Large intestine (tissue), 3 donors: Measurements from ENCODE around the gene LORICRIN. TPM values are rescaled to one million over a fixed set of nuclear protein-coding genes. Genes with fewer than 3 reads are reported as not detected.

Source experiments
- DNase-seq, 2 donors: peaks; one replicate each; pipeline versions ENCODE4 v3.0.0 to v3.0.0-alpha.2; 2013
- H3K27ac ChIP-seq: one replicate; pipeline ENCODE4 v1.5.1; 2013; ENCODE audit warnings: low read length
- H3K27me3 ChIP-seq: 2 replicates; pipeline ENCODE4 v1.6.1; 2013; ENCODE audit warnings: low read length; ENCODE audit not compliant: control insufficient read depth, insufficient read depth
- H3K36me3 ChIP-seq: 2 replicates; pipeline ENCODE4 v1.6.1; 2013; ENCODE audit warnings: low read length; ENCODE audit not compliant: control insufficient read depth, insufficient read depth
- H3K4me1 ChIP-seq: one replicate; pipeline ENCODE4 v1.6.1; 2013; ENCODE audit warnings: low read length; ENCODE audit not compliant: control insufficient read depth, insufficient read depth
- H3K4me3 ChIP-seq: one replicate; pipeline ENCODE4 v1.5.1; 2013; ENCODE audit warnings: low read length
- H3K9me3 ChIP-seq: one replicate; pipeline ENCODE4 v1.6.1; 2013; ENCODE audit warnings: mild to moderate bottlenecking, low read depth, low read length, moderate library complexity; ENCODE audit not compliant: control insufficient read depth
- WGBS: methylation state at CpG from one replicate; pipeline ENCODE4 v1.1.5; 2013; ENCODE audit warnings: low lambda C conversion rate; ENCODE audit not compliant: insufficient coverage; 5-methylcytosine and 5-hydroxymethylcytosine counted together
- polyA plus RNA-seq: library from polyadenylated mRNA; unstranded; fragments of 120-200 nt; gene quantifications from one replicate; pipeline ENCODE4 v1.2.1, GENCODE V29; 2013

The LORICRIN gene
- polyA plus RNA-seq, 1 donor = not detected

DNA sequence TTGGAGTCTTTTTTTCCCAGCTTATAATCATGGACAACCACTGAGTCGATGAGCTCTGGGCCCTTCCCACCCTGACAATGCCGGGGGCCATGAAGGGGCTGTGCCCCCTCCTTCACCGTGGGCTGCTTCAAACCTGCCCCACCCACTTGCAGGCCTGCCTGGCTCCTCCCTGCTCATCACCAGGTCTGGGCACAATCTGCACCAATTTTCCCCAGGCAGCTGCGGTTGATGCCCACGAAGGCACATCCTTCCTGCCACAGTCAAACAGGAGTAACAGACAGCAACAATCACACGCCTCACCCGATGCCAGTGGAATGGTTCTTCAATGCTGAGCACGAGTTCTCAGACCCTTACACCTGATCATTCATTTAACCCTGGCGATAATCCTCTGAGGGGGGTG, 34.4 kb downstream of the LORICRIN start:
- H3K4me1 ChIP-seq = no peaks in the 10 kb centered on the region
- H3K4me3 ChIP-seq = no peak overlapping the region
- H3K36me3 ChIP-seq = no peaks in the 10 kb centered on the region
- no CpG with 5 or more reads among the region's 9 CpGs for WGBS
- H3K27me3 ChIP-seq = peaks cover 21% of the 10 kb centered on the region
- no peak overlapping the region for H3K27ac ChIP-seq
- no peak for DNase-seq
- no peaks in the 10 kb centered on the region for H3K9me3 ChIP-seq

DNA sequence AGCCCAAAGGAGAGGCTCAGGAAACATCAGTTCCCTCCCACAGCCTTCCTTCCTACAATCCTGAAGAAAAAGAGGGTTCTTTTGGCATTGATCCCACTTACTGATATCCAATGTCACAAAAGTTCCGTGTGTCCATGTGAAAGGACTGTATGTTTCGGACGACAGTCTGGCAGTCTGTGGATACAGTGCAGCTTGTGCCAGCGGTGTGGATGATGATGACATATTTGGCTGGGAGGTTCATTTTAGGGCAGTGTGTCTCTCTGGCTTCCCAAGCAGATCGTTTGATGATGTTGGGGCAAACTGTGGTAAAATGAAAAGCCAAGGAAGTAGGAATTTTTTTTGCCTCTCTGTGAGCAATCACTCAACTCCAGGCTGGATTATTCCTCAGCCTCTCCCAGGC, 42.8 kb downstream of the LORICRIN start:
- Histone ChIP-seq H3K36me3 (no peaks in the 10 kb centered on the region), H3K27me3 (peaks cover 14% of the 10 kb centered on the region), H3K27ac (no peak overlapping the region), H3K4me3 (no peak overlapping the region), H3K9me3 (no peaks in the 10 kb centered on the region), H3K4me1 (no peaks in the 10 kb centered on the region)
- 40% methylated on average over 1 of the region's 5 CpGs for WGBS
- no peak for DNase-seq

- H3K4me3 ChIP-seq = no peak overlapping the region
- no peaks in the 10 kb centered on the region for H3K9me3 ChIP-seq
- H3K4me1 ChIP-seq = no peaks in the 10 kb centered on the region
- H3K27ac ChIP-seq = no peak overlapping the region
- no CpG with 5 or more reads among the region's 6 CpGs for WGBS
- H3K36me3 ChIP-seq = no peaks in the 10 kb centered on the region
- no peak for DNase-seq
- H3K27me3 ChIP-seq = peaks cover 12% of the 10 kb centered on the region
These were observed 46.2 kb downstream of the LORICRIN start for GRCh38 chr1:153305682-153306081.

- no peak overlapping the region for H3K4me3 ChIP-seq
- peaks cover 12% of the 10 kb centered on the region for H3K27me3 ChIP-seq
- H3K9me3 ChIP-seq = no peaks in the 10 kb centered on the region
- no peak for DNase-seq
- 80% methylated on average over 1 of the region's 22 CpGs for WGBS
- no peaks in the 10 kb centered on the region for H3K4me1 ChIP-seq
- H3K36me3 ChIP-seq = no peaks in the 10 kb centered on the region
- no peak overlapping the region for H3K27ac ChIP-seq
These were observed 47.1 kb downstream of the LORICRIN start for GRCh38 chr1:153306303-153307220.

- H3K27me3 ChIP-seq = peaks cover 12% of the 10 kb centered on the region
- H3K27ac ChIP-seq = no peak overlapping the region
- H3K9me3 ChIP-seq = no peaks in the 10 kb centered on the region
- H3K4me1 ChIP-seq = no peaks in the 10 kb centered on the region
- no peak overlapping the region for H3K4me3 ChIP-seq
- no CpG with 5 or more reads among the region's 10 CpGs for WGBS
- H3K36me3 ChIP-seq = no peaks in the 10 kb centered on the region
- DNase-seq = no peak
These were observed 47.7 kb downstream of the LORICRIN start for GRCh38 chr1:153307221-153307600.

DNA sequence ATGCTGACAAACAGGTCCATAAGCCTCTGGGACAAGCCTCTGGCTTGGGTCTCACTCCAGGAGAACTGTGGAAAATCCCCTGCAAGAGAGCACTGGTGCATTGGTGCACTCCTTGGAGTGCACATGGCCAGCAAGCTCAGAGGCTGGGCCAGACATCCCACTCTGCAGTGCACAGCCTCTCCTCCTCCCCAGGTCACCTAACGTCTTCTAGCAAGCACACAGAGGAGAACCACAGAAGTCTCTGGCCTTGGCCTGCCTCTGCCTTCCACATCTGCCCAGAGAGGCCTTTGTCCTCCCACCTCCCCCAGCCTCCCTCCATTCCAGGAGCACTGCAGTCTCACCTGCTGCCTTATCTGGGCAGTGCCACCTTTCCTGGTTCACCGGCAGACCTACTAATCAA, 49.1 kb downstream of the LORICRIN start:
- no peak for DNase-seq
- no CpG with 5 or more reads among the region's 2 CpGs for WGBS

GRCh38 chr1:153309441-153309840, 50.0 kb downstream of the LORICRIN start:
- no CpG with 5 or more reads among the region's 2 CpGs for WGBS
- no peaks in the 10 kb centered on the region for H3K4me1 ChIP-seq
- H3K36me3 ChIP-seq = no peaks in the 10 kb centered on the region
- H3K27ac ChIP-seq = no peak overlapping the region
- no peak for DNase-seq
- no peaks in the 10 kb centered on the region for H3K9me3 ChIP-seq
- peaks cover 5% of the 10 kb centered on the region for H3K27me3 ChIP-seq
- no peak overlapping the region for H3K4me3 ChIP-seq

More for the DNA sequence above, 49.1 kb downstream of the LORICRIN start:
- Histone ChIP-seq H3K27ac (no peak overlapping the region), H3K4me1 (no peaks in the 10 kb centered on the region), H3K9me3 (no peaks in the 10 kb centered on the region), H3K4me3 (no peak overlapping the region), H3K36me3 (no peaks in the 10 kb centered on the region), H3K27me3 (peaks cover 12% of the 10 kb centered on the region)

- Histone ChIP-seq H3K4me3 (no peak overlapping the region), H3K27ac (no peak overlapping the region), H3K27me3 (peaks cover 3% of the 10 kb centered on the region), H3K36me3 (no peaks in the 10 kb centered on the region), H3K9me3 (no peaks in the 10 kb centered on the region), H3K4me1 (no peaks in the 10 kb centered on the region)
- no CpG with 5 or more reads among the region's 7 CpGs for WGBS
- DNase-seq = no peak
These were observed 51.0 kb downstream of the LORICRIN start for GRCh38 chr1:153310526-153310925.

Other genes starting within 250 kb of the LORICRIN start
- gene SPRR1B, start 228.5 kb upstream of the LORICRIN start, polyA plus RNA-seq = not detected
- gene SPRR2D, start 218.6 kb upstream of the LORICRIN start, polyA plus RNA-seq = not detected
- gene SPRR2A, start 202.2 kb upstream of the LORICRIN start, polyA plus RNA-seq = not detected
- not detected for gene SPRR2B, start 188.1 kb upstream of the LORICRIN start, polyA plus RNA-seq
- gene SPRR2E, start 165.2 kb upstream of the LORICRIN start, polyA plus RNA-seq = not detected
- 1.3 TPM for gene SPRR2F, start 146.2 kb upstream of the LORICRIN start, polyA plus RNA-seq
- not detected for gene SPRR2G, start 108.8 kb upstream of the LORICRIN start, polyA plus RNA-seq
- not detected for gene LELP1, start 56.3 kb upstream of the LORICRIN start, polyA plus RNA-seq
- 0.06 TPM for gene PRR9, start 42.1 kb upstream of the LORICRIN start, polyA plus RNA-seq
- not detected for gene PGLYRP3, start 53.3 kb downstream of the LORICRIN start, polyA plus RNA-seq
- 0.31 TPM for gene PGLYRP4, start 89.2 kb downstream of the LORICRIN start, polyA plus RNA-seq
- gene S100A9, start 98.2 kb downstream of the LORICRIN start, polyA plus RNA-seq = 40.3 TPM
- 0.36 TPM for gene S100A12, start 115.9 kb downstream of the LORICRIN start, polyA plus RNA-seq
- 2.5 TPM for gene S100A8, start 131.4 kb downstream of the LORICRIN start, polyA plus RNA-seq
- not detected for gene S100A7A, start 156.8 kb downstream of the LORICRIN start, polyA plus RNA-seq
- not detected for gene S100A7, start 201.0 kb downstream of the LORICRIN start, polyA plus RNA-seq